T-helper 2 cell treated with Interferon-gamma antibody and Interleukin-4, amounts not matched to agents 100 ng/mL and 5 ng/mL, for 36 hours (primary cell): Measurements from ENCODE around the gene PHF2. TPM values are rescaled to one million over a fixed set of nuclear protein-coding genes. Genes with fewer than 3 reads are reported as not detected.

Experiments
- intact Hi-C: fragments of 100-400 bp; cut with micrococcal nuclease; formaldehyde crosslinking; loops from one replicate; pipeline ENCODE4 v1.15.1; 2023
- total RNA-seq: library from RNA; stranded (reverse); gene quantifications from 2 replicates; pipeline ENCODE4 v1.2.3, GENCODE V29; 2022

PHF2 gene
- total RNA-seq, 1 donor from 2014 or later: 29.5 TPM

DNA sequence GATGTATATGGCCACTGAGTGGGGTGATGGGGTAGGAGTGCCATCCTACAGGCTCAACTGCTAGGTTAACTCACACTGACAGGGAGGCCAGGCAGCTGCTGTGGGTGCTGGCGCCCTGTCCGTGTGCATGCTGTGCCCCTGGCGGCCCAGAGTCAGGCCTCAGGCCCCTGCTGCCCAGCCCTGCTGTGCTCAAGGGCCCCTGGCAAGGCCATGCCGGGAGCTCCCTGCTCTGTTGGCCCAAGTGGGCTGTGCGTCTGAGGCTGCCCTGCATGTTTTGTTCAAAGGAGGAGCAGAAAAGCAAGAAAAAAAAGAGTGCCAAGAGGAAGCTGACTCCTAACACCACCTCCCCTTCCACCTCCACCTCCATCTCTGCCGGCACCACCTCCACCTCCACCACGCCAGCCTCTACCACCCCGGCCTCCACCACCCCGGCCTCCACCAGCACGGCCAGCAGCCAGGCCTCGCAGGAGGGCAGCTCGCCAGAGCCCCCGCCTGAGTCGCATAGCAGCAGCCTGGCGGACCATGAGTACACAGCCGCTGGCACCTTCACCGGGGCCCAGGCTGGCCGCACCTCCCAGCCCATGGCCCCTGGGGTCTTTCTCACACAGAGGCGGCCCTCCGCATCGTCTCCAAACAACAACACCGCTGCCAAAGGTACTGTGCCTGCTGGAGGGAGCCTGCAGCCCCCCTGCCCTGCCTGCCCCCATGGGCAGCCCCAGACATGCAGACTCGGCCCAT is 100.1 kb downstream of the PHF2 start:
- intact Hi-C loops: no loop called here

DNA sequence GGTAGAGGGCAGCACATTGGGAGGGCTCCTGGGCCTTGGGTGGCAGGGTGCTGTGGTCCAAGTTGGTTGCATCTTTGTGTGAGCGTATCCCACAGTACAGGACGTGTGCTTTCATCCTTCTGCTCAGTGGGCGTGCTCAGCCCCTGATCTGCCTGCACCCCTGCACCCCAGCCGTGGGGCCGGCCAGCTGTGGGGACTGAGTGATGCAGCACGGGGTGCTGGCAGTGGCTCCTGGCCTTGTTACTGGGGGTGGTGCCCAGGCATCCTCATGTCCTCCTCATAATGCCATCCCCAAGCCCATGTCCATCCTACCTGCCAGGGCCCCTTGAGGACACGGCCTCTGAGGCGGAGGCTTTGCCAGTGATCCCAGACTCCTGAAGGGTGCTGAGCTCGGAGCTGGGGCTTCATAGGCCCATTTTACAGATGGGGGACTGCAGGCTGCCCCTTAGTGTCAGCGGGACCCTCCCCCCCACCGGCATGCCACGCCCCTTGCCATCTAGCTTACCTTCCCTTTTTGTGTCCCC is 100.7 kb downstream of the PHF2 start:
- intact Hi-C loops: no loop called here

DNA sequence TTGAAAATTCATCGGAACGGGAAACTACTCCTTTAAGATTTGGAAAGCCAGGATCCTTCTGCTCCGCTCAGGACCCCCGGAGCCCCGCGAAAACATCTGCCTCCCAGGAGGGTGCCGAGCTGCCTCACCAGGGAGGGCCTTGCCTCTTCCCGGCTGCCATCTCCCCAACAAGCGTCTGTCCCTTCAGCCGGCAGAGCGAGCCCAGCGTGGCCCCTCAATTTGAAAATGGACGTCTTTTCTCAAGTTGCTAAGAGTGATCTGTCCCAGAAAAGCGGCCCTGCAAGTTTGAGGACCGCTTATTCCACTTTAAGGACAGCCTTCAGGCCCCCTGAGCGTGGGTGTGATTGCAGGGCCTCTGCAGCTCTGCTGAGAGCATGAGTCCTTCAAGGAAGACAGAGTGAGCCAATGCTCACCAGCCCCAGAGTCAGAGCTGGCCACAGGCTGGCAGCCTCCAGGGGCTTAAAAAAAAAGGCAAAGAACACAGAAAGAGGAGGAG is 101.3 kb downstream of the PHF2 start:
- intact Hi-C loops: no loop called here

DNA sequence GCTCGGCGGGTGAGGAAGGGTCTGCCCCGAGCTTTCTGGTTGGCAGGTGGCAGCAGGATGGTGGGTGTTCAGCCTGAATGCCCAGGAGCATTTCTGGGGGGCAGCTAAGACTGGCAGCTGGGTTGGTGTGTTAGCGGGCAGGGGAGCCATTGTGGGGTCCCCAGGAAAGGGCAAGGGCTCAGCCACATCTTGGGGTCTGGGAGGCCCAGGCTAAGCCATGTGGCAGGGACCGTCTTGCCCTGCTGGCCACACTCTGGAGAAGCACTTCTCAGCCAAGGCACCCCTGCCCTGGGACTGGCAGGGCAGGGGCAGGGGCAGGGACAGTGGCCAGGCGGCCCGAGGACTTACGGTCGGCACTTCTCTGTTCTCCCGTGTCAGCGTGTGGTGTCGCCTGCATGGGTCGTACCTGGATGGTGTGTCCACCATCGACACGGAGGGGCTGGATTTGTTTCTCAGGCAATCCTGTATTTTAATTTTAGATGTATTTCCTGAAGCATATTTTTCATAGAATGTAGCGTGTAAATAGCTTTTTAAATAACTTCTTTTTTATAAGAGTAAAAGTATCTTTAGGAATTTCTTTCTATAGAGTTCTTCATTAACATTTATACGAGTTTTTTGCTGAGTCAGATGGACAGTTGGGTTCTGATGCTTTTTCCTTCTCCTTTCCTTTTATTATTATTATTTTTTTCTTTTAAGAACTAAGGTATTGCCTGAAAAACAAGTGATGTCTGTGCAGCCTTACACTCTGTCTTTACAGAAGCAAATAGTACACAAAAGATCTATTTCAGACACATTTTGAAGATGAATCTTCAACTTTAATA is 102.0 kb downstream of the PHF2 start:
- intact Hi-C loops: no loop called here

DNA sequence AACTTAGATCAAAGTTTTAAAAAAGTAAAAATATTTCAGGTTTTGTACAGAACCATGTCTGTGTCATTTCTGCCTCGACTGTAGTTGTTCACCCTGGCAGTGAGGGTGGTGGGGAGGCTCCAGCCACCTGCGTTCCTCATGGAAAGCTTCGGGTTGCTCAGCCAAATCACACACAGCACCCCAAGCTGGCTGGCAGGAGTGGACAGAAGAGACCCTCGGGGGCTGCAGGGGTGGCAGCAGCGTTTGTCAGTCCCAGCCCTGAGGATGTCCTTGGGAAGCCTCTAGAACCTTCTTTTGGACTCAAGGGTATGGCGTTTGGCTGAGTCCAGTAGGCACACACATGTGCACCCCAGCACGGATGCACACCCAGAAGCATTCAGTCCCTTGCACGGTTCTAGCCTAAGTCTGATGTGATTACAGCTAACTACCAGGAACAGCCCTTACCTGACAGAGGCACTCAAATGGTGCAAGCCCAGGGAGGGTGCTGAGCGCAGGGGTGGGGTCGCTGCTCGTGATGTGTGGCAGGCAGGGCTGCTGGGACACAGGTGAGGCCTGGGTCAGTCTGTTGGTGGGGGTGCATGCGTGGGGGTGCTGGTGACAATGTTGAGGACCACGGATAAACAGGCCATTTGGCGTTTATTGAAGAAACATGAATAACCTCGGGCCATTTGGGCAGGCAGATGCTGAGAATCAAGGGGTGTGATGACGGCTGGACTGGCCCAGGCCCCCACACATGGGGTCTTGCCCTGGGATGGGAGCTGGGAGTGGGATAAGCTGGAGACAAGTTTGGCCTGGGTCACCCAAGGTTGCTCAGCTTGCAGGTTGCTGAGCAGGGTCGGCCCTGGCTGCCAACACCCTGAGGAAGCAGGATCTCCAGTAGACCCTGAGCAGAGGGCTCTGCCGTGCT is 103.4 kb downstream of the PHF2 start:
- intact Hi-C loops: no loop called here

DNA sequence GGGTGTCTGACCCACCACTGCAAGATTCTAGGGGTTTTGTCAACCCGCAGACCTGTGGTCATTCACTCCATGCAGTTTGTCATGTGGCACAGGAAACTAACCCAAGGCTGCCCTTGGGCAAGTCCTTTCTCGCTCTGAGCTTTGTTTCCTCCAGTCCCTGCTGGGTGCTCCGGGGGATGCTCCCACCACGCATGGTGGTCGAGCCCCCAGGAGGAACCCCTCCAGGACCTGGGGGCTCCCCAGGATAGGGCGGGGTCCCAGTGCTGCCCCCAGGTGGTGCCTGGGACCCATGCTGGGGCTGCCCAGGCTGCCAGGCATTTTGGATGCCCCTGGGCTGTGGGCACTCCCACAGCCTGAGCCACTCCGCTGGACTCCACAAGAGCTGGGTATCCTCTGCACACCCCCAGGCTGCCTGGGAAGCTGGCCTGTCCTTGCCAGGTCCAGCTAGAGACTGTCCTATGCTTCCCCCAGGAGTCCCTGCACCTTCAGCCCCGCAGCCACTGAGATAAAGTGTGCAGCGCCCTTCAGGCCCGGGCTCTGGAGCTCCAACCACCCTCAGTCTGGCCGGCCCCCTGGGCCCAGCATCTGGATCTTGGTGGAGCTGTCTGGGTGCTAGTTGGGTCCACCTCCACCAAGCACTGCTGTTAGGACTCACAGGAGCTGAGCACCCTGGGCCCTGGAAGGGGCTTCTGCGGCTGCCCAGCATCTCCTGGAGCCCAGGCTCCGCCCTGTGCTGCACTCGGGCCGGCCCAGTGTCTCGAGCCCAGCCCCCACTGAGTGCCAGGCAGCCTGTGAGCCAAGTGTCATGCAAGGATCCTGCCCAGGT is 104.3 kb downstream of the PHF2 start:
- intact Hi-C loops: no loop called here

DNA sequence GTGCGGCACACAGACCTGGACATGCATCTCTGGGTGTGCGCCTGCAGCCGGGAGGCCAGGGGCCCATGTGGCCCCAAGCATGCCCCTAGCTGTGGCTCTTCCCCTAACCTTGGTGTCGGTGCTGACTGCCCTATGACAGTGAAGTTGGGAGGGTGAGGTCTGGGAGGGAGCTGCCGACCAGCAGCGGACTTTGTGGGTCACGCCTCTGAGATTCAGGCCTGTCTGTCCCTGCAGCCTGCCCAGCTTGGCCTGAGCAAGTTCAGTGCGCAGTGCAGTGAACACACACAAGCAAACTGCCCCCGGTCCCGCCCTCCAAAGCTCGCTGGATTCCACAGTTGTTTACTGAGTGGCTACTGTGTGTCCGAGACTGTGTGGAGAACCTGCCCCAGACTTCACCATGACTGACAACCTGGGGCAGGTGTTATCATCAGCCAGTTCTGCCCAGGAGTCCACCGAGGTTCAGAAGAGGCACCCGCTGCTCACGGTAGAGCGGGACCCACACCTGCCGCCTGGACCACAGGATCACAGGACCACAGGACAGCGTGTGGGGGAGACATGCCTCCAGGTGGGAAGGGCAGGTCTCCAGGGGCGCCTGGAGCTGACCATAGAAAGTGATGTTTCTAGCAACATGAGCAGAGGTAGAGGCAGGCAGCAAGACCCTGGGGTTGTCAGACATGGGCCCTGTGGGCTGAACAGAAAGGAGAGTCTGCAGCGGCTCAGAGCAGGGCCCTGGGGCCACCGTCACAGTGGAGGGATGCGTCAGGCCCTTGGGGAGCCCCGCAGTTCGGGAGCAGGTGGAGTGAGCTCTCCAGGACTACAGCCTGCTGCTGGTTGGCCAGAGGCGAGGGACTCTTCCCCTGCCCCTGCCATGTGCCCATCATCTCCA is 105.1 kb downstream of the PHF2 start:
- intact Hi-C loops: loop anchor here (1.0 kb wide), 1 partner anchor 282 kb away; no protein-coding TSS in a partner anchor

DNA sequence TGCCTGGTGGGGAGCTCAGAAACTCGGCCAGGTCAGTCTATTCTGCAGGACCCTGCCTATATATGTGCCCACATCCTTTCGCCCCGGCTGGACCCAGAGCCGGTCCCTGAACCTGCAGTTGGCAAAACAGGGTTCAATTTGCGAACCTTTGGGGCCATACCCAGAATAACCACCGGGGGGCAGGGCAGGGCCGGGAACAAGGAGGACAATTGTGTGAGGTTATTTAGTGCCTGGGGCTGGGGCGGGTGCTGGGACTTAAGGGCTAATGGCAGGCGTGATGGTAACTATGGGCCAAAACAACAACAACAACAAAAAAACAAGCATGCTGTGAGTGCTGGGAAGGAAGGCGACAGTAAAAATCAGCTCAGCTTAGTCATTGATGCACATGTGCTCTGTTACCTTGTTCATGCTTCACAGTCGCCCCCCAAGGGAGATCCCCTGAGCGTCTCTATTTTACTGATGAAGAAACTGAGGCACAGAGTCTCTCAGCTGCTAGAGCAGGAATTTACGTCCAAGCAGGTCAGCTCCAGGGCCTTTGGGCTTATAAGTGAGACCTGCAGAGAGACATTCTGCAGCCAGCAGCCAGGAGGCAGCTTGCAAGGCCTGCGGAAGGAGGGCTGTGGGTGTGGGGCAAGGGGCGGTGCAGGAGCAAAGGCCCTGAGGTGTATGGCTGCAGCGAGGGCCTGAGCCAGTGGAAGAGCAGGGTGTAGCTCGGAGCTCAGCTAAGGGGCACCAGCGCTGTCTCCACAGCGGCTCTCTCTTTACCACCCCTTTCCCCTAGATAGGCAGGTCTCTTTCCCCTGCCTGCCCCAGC is 106.0 kb downstream of the PHF2 start:
- intact Hi-C loops: loop anchor here (1.0 kb wide), 1 partner anchor 281 kb away; no protein-coding TSS in a partner anchor

DNA sequence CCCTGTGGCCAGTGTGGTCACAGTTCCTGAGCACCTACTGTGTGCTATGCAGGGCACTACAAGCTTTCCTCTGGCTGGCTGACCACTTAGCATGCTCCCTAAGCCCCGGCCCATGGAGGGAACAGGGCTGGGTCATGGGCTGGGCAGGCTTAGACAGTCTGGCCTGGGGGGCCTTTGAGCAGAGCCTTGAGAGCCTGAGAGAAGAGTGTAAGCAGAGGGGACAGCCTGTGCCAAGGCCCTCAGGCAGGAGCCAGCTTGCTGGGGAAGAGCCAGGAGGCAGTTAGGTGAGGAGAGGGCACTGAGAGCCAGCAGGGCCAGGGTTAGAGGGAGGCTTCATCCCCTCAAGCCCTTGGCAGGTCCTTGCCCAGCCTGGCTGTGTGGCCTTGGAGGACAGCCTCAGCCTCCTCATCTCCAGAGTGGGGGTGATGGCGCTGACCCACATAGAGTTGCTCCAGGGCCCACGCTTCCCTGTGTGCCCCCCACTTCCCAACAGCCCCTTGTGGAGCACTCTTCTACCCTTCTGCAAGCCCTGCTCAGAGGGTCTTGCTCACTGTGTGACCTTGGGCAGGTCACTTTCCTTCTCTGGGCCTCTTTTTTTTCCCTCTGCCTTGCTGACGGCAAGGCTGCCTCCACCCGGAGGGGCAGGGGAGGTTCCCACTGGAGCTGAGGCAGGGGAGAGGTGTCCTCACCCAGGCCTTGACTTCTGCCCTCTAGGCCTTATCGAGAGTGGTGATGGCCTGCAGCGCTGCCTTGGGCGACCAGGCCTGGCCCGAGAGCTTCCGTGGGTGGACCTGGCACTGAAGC is 107.1 kb downstream of the PHF2 start:
- intact Hi-C loops: no loop called here

DNA sequence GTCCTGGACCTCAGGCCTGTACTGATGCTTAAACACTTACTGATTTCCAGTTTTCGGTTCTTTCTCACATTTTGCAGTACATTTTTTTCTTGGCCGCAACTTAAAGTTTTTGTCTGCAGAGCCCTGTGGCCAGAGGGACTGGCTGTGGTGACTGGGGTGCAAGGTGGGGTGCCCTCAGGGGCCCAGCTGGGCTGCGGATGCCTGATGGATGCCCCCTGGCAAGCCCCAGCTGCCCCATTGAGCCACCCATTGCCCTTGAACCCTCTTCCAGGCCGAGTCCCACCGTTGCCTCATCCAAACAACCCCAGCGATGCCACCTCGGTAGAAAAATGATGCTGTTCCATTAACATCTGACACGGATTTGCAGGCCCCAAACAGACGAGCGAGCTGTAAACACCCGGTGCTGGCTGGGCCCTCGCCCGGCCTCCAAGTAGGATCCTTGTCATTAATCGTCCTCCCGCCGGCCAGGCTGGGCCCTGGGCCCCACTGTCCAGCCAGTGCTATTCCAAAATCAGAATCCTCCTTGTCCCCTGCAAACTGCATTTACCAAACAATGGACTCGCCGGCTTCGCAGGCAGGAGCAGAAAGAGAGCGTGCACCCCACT is 107.9 kb downstream of the PHF2 start:
- intact Hi-C loops: no loop called here

DNA sequence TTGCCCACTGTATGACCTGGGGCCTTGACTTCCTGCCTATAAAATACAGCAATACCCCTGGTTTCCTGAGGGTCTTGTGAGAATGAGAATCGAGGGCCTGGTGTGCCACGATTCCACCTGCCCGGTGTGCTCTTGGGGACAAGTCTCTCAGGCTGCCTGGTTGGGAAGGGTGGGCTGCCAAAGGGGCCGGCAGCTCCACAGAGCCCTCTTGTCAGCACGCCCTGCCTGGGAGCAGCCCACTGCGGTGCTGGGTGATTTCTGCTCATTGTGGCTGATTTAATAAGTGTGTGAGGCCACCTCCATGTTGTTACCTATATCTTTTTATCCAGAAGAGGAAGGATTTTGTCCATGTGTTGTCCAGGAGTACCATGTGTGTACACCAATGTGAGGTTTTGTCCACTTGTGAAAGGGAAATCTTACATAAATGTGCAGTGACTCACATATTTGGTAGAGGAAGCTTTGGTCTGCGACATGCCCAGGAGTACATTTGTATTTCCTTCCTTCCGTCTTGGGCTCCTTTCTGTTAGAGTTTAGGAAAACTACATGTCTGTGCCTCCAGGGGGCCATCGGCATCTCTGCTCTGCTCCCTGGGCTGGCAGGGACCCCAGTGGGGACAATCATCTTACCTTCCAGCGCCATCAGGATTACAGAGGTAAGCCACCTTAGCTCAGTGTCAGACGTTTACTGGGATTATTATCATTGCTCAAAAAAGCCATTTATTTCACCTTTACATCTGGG is 108.6 kb downstream of the PHF2 start:
- intact Hi-C loops: no loop called here

DNA sequence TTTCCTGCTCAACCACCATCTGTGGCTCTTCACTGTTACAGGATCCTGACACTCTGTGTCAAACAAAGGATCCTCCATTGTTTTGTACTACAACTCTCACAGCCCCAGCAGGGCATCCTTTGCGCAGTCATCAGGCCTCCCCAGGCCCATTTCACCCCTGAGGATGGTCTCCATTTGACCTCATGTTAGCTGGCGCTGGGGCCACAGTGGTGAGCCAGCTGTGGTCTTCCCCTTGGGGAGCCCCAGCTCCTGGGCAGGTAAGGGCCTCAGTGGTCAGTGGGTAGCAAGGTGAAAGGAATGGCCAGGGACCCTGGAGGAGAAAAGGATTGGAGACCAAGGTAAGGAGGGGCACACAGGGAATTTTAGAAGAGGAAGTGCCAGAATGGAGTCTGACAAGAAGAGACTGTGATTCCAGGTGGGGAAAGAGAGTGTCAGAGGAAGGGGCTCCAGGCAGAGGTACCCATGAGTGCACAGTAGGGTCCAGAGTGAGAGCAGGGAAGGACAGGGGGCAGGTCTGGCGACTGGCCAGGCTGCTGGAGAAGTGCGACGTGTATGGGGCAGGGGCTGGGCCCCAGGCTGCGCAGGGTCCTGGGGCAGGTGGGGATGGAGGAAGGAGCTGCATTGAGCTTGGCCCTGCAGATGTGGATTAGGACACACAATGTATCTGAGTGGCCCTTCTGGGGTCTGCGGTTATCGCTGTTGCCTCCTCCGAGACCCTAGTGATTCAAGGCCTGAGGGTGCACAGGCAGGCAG is 109.9 kb downstream of the PHF2 start:
- intact Hi-C loops: no loop called here

DNA sequence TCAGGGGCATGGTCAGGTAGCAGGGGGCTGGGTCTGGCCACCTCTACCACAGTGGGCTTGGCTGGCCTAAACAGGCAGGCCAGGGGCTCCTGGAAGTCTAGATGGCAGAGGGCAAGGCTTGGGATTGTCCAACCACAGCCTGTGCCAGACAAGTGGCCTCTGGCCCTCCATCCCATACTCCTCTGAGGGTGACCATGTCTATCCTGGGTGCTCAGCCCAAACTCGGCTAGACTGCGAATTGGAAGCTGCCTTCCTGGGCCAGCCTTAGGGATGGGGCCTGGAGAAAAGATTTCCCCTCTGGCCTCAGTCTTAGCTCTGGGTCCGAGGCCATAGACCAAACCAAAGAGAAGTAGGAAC is 110.5 kb downstream of the PHF2 start:
- intact Hi-C loops: no loop called here

DNA sequence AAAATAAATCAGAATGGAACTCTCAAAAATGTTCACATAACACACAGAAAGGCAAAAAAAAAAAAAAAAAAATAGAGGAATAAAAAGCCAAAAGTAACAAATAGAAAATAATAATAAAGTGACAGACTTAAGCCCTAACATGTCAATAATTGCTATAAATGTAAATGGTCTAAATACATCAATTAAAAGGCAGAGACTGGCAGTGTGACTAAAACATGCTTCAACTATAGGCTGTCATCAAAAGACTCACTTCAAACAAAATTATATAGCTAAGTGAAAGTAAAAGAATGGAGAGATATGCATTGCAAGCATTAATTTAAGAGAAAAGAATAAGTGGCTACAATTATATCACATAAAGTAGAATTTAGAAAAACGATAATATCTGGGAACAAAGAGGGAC is 114.2 kb downstream of the PHF2 start:
- intact Hi-C loops: no loop called here

DNA sequence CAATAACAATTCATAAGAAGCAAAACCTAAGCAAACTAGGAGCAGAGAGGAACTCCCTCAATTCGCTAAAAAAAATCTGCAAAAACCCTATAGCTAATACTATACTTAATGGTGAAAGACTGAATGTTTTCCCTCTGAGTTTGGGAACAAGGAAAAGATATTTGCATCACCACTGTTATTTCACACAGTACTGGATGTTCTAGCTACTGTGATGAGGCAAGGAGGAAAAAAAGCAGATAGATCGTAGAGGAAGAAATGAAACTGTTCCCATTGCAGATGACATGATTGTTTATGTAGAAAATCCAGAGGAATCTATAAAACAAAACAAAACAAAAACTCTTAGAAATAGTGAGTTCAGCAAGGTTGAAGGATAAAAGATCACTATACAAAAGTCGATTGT is 116.7 kb downstream of the PHF2 start:
- intact Hi-C loops: no loop called here
